Smooth muscle cell (in vitro differentiated cells): ENCODE results near the gene PKDREJ. TPM values are rescaled to one million over a fixed set of nuclear protein-coding genes. Genes with fewer than 3 reads are reported as not detected.

Experiments
- DNase-seq: peaks from one replicate; lab custom pipeline; 2025; ENCODE audit not compliant: unreplicated experiment; lab: John Stamatoyannopoulos, UW
- H2AFZ ChIP-seq: fragments of 200-600 bp; sonication (generic); 2 replicates; pipeline ENCODE4 v1.6.0; 2016; ENCODE audit warnings: antibody characterized with exemption, low read depth, mild to moderate bottlenecking
- H3F3A ChIP-seq: fragments of 200-600 bp; sonication (generic); 2 replicates; pipeline ENCODE4 v1.6.0; 2017; ENCODE audit warnings: antibody characterized with exemption, low read depth
- H3K27ac ChIP-seq: fragments of 200-600 bp; sonication (generic); 2 replicates; pipeline ENCODE4 v1.5.1; 2016; ENCODE audit warnings: low read depth, mild to moderate bottlenecking
- H3K27me3 ChIP-seq: fragments of 200-600 bp; sonication (generic); 2 replicates; pipeline ENCODE4 v1.6.1; 2016; ENCODE audit warnings: low read depth, mild to moderate bottlenecking
- H3K36me3 ChIP-seq: fragments of 200-600 bp; sonication (generic); 2 replicates; pipeline ENCODE4 v1.5.1; 2016; ENCODE audit warnings: low read depth
- H3K4me1 ChIP-seq: fragments of 200-600 bp; sonication (generic); 2 replicates; pipeline ENCODE4 v1.5.1; 2016; ENCODE audit warnings: low read depth
- H3K4me2 ChIP-seq: fragments of 200-600 bp; sonication (generic); 2 replicates; pipeline ENCODE4 v1.6.0; 2016; ENCODE audit warnings: mild to moderate bottlenecking
- H3K4me3 ChIP-seq: fragments of 200-600 bp; sonication (generic); 2 replicates; pipeline ENCODE4 v1.5.1; 2016; ENCODE audit warnings: mild to moderate bottlenecking
- H3K79me2 ChIP-seq: fragments of 200-600 bp; sonication (generic); 2 replicates; pipeline ENCODE4 v1.6.0; 2016; ENCODE audit warnings: low read depth, mild to moderate bottlenecking
- H3K9ac ChIP-seq: fragments of 200-600 bp; sonication (generic); 2 replicates; pipeline ENCODE4 v1.6.0; 2016; ENCODE audit warnings: low read depth
- H3K9me3 ChIP-seq: fragments of 200-600 bp; sonication (generic); replicated peaks from 2 replicates; pipeline ENCODE4 v1.5.1; 2016; ENCODE audit warnings: low read depth
- H4K20me1 ChIP-seq: fragments of 200-600 bp; sonication (generic); 2 replicates; pipeline ENCODE4 v1.6.0; 2016; ENCODE audit warnings: low read depth
- CTCF ChIP-seq: fragments of 200-600 bp; sonication (generic); IDR thresholded peaks from 2 replicates; pipeline ENCODE4 v1.5.1; 2017; ENCODE audit warnings: borderline replicate concordance, mild to moderate bottlenecking, antibody characterized with exemption; ENCODE audit not compliant: insufficient read depth, poor library complexity, severe bottlenecking
- WGBS: methylation state at CpG from one replicate; pipeline ENCODE4 v1.1.7; 2016; ENCODE audit warnings: low lambda C conversion rate; 5-methylcytosine and 5-hydroxymethylcytosine counted together
- polyA plus RNA-seq: library from polyadenylated mRNA; unstranded; fragments of >200 nt; fragmentation: Nextera tagmentation; extraction: Ambion mirVana; gene quantifications from 2 replicates; pipeline ENCODE4 v1.2.1, GENCODE V29; 2016
- total RNA-seq: library from RNA; depleted of rRNA; stranded (reverse); fragments of >200 nt; gene quantifications from 2 replicates; pipeline ENCODE4 v1.2.3, GENCODE V29; 2014

PKDREJ gene
- total and polyA plus RNA-seq, 2 experiments from 2014 or later, result 0.05 TPM; not detected in 1

- Histone ChIP-seq H3K9ac (no peak overlapping the region), H4K20me1 (no peaks in the 10 kb centered on the region), H3K36me3 (peaks cover 13% of the 10 kb centered on the region), H3K9me3 (no peaks in the 10 kb centered on the region), H3K4me1 (no peaks in the 10 kb centered on the region), H3K27me3 (no peaks in the 10 kb centered on the region), H3F3A (no peaks in the 10 kb centered on the region), H3K4me2 (no peak overlapping the region), H3K79me2 (no peaks in the 10 kb centered on the region), H3K27ac (no peak overlapping the region), H3K4me3 (no peak overlapping the region), H2AFZ (no peak overlapping the region)
- DNase-seq, result no peak
- TF ChIP-seq CTCF, result no peak
- 84% methylated on average over 3 of the region's 3 CpGs for WGBS
These were observed 12.4 kb upstream of the PKDREJ start for GRCh38 chr22:46275455-46276122.

GRCh38 chr22:46274381-46274780 lies 11.2 kb upstream of the PKDREJ start:
- no peaks in the 10 kb centered on the region for H3K79me2 ChIP-seq
- H3K36me3 ChIP-seq, result peaks cover 13% of the 10 kb centered on the region
- H3K27me3 ChIP-seq, result no peaks in the 10 kb centered on the region
- no peak for TF ChIP-seq CTCF
- H3K9ac ChIP-seq, result no peak overlapping the region
- H3K27ac ChIP-seq, result no peak overlapping the region
- H3K4me1 ChIP-seq, result no peaks in the 10 kb centered on the region
- H3K4me2 ChIP-seq, result no peak overlapping the region
- WGBS, result 98% methylated on average over 8 of the region's 8 CpGs
- no peak overlapping the region for H3K4me3 ChIP-seq
- H3F3A ChIP-seq, result no peaks in the 10 kb centered on the region
- no peak overlapping the region for H2AFZ ChIP-seq
- no peaks in the 10 kb centered on the region for H3K9me3 ChIP-seq
- no peaks in the 10 kb centered on the region for H4K20me1 ChIP-seq
- no peak for DNase-seq

GRCh38 chr22:46273432-46274148 lies 10.4 kb upstream of the PKDREJ start:
- Histone ChIP-seq H3F3A (no peaks in the 10 kb centered on the region), H3K36me3 (peaks cover 13% of the 10 kb centered on the region), H3K4me1 (no peaks in the 10 kb centered on the region), H3K27me3 (no peaks in the 10 kb centered on the region), H2AFZ (no peak overlapping the region), H3K79me2 (no peaks in the 10 kb centered on the region), H3K4me3 (no peak overlapping the region), H3K27ac (no peak overlapping the region), H3K4me2 (no peak overlapping the region), H3K9ac (no peak overlapping the region), H4K20me1 (no peaks in the 10 kb centered on the region), H3K9me3 (no peaks in the 10 kb centered on the region)
- TF ChIP-seq CTCF, result no peak
- 97% methylated on average over 12 of the region's 12 CpGs for WGBS
- DNase-seq, result no peak
